PC-9 (cell line): Measurements from ENCODE around the gene HSCB. TPM values are rescaled to one million over a fixed set of nuclear protein-coding genes. Genes with fewer than 3 reads are reported as not detected.

Experiments
- BruUV-seq: library from RNA; stranded (reverse); fragments of 400-500 nt; replicated peaks from 2 replicates; lab custom pipeline; 2021; lab: Mats Ljungman, UMichigan
- CTCF ChIA-PET: fragments of 300-600 bp; sonication (Branson Sonifier 250); formaldehyde crosslinking; loops from one replicate; lab custom pipeline; 2022; ENCODE audit warnings: antibody characterized with exemption; lab: Charles Lee
- POLR2A ChIA-PET: fragments of 300-600 bp; sonication (Branson Sonifier 250); formaldehyde crosslinking; loops from one replicate; lab custom pipeline; 2022; ENCODE audit warnings: antibody characterized with exemption; ENCODE audit not compliant: unreplicated experiment; lab: Charles Lee
- DNase-seq, 2 experiments: peaks; one replicate each; pipeline versions ENCODE4 v3.0.0 to v3.0.0-alpha.2; 2015 to 2022; ENCODE audit warnings: mixed read lengths in 1 of 2
- H2AFZ ChIP-seq: fragments of 200-600 bp; sonication (generic); 2 replicates; pipeline ENCODE4 v1.8.1; 2017; ENCODE audit warnings: antibody characterized with exemption
- H3F3A ChIP-seq: fragments of 200-600 bp; sonication (generic); 2 replicates; pipeline ENCODE4 v1.8.1; 2017; ENCODE audit warnings: antibody characterized with exemption, mild to moderate bottlenecking, low read depth; ENCODE audit not compliant: insufficient read depth
- H3K27ac ChIP-seq: fragments of 200-600 bp; sonication (generic); 2 replicates; pipeline ENCODE4 v1.6.1; 2016; ENCODE audit warnings: mixed run types
- H3K27me3 ChIP-seq: fragments of 200-600 bp; sonication (generic); 2 replicates; pipeline ENCODE4 v1.6.1; 2016; ENCODE audit warnings: low read depth, mixed run types; ENCODE audit not compliant: insufficient read depth
- H3K36me3 ChIP-seq: fragments of 200-600 bp; sonication (generic); 2 replicates; pipeline ENCODE4 v1.6.1; 2016; ENCODE audit warnings: low read depth, mixed run types
- H3K4me1 ChIP-seq: fragments of 200-600 bp; sonication (generic); replicated peaks from 2 replicates; pipeline ENCODE4 v1.6.1; 2016; ENCODE audit warnings: mixed run types; ENCODE audit not compliant: insufficient read depth
- H3K4me2 ChIP-seq: fragments of 200-600 bp; sonication (generic); 2 replicates; pipeline ENCODE4 v1.6.1; 2017; ENCODE audit warnings: mixed run types
- H3K4me3 ChIP-seq: fragments of 200-600 bp; sonication (generic); 2 replicates; pipeline ENCODE4 v1.6.1; 2016; ENCODE audit warnings: mixed run types
- H3K79me2 ChIP-seq: fragments of 200-600 bp; sonication (generic); 2 replicates; pipeline ENCODE4 v1.6.1; 2017; ENCODE audit warnings: low read depth, mixed run types
- H3K9me2 ChIP-seq: fragments of 200-600 bp; sonication (generic); 2 replicates; pipeline ENCODE4 v1.8.1; 2017; ENCODE audit warnings: mild to moderate bottlenecking; ENCODE audit not compliant: insufficient read depth
- H3K9me3 ChIP-seq: fragments of 200-600 bp; sonication (generic); 2 replicates; pipeline ENCODE4 v1.8.1; 2016; ENCODE audit warnings: low read depth; ENCODE audit not compliant: insufficient read depth
- H4K20me1 ChIP-seq: fragments of 200-600 bp; sonication (generic); 2 replicates; pipeline ENCODE4 v1.8.1; 2017; ENCODE audit not compliant: insufficient read depth
- EZH2 ChIP-seq: fragments of 200-600 bp; sonication (generic); IDR thresholded peaks from 2 replicates; pipeline ENCODE4 v1.8.0; 2017; ENCODE audit warnings: antibody characterized with exemption, low read depth
- intact Hi-C: fragments of 100-400 bp; cut with micrococcal nuclease; formaldehyde crosslinking; loops from one replicate; pipeline ENCODE4 v1.10.0; 2022; ENCODE audit not compliant: unreplicated experiment
- total RNA-seq: library from RNA; stranded (reverse); gene quantifications from 2 replicates; pipeline ENCODE4 v1.2.3, GENCODE V29; 2021
- TF ChIP-seq, protein P1 (sequence below): fragments of 200-600 bp; sonication (generic); conservative IDR thresholded peaks from 2 replicates; pipeline ENCODE4 v1.6.1; 2017; ENCODE audit warnings: mixed run types, antibody characterized with exemption, mild to moderate bottlenecking, moderate library complexity

Gene HSCB
- total RNA-seq, 1 experiment from 2014 or later: 8.3 TPM

DNA sequence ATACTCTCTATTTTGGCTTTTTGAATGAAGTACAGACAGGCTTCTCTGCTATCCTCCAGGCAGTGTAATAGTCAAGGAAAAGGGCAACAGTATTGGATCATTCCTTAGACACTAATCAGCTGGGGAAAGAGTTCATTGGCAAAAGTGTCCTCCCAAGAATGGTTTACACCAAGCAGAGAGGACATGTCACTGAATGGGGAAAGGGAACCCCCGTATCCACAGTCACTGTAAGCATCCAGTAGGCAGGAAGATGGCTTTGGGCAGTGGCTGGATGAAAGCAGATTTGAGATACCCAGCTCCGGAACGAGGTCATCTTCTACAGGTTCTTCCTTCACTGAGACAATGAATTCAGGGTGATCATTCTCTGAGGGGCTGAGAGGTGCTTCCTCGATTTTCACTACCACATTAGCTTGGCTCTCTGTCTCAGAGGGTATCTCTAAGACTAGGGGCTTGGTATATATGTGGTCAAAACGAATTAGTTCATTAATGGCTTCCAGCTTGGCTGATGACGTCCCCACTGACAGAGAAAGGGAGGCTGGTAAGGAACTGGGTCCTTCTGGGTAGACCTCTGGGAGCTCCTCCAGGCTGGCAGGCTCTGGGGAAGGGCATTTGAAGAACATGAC, 53.3 kb downstream of the HSCB start:
- intact Hi-C loops: no loop called here
- H3K36me3 ChIP-seq: peaks cover 60% of the 10 kb centered on the region
- H4K20me1 ChIP-seq: peaks cover 56% of the 10 kb centered on the region
- H3K79me2 ChIP-seq: peaks cover 61% of the 10 kb centered on the region
- H2AFZ ChIP-seq: no peak overlapping the region
- peaks cover 22% of the 10 kb centered on the region for H3K4me1 ChIP-seq
- H3K27me3 ChIP-seq: no peaks in the 10 kb centered on the region
- no peak overlapping the region for H3K4me3 ChIP-seq
- CTCF ChIA-PET: no interaction called here
- no TSS peak for BruUV-seq
- peak overlapping the region; percentile 9; the same call in 1 of the 2 replicates for H3K27ac ChIP-seq
- H3K4me2 ChIP-seq: peak overlapping the region; percentile 12; the same call in 1 of the 2 replicates
- POLR2A ChIA-PET: no interaction called here
- peaks cover 93% of the 10 kb centered on the region for H3F3A ChIP-seq
- no peaks in the 10 kb centered on the region for H3K9me2 ChIP-seq
- no peak for DNase-seq
- no peak for TF ChIP-seq EZH2
- TF ChIP-seq, protein P1, sequence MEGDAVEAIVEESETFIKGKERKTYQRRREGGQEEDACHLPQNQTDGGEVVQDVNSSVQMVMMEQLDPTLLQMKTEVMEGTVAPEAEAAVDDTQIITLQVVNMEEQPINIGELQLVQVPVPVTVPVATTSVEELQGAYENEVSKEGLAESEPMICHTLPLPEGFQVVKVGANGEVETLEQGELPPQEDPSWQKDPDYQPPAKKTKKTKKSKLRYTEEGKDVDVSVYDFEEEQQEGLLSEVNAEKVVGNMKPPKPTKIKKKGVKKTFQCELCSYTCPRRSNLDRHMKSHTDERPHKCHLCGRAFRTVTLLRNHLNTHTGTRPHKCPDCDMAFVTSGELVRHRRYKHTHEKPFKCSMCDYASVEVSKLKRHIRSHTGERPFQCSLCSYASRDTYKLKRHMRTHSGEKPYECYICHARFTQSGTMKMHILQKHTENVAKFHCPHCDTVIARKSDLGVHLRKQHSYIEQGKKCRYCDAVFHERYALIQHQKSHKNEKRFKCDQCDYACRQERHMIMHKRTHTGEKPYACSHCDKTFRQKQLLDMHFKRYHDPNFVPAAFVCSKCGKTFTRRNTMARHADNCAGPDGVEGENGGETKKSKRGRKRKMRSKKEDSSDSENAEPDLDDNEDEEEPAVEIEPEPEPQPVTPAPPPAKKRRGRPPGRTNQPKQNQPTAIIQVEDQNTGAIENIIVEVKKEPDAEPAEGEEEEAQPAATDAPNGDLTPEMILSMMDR: no peak
- H3K9me3 ChIP-seq: no peaks in the 10 kb centered on the region

DNA sequence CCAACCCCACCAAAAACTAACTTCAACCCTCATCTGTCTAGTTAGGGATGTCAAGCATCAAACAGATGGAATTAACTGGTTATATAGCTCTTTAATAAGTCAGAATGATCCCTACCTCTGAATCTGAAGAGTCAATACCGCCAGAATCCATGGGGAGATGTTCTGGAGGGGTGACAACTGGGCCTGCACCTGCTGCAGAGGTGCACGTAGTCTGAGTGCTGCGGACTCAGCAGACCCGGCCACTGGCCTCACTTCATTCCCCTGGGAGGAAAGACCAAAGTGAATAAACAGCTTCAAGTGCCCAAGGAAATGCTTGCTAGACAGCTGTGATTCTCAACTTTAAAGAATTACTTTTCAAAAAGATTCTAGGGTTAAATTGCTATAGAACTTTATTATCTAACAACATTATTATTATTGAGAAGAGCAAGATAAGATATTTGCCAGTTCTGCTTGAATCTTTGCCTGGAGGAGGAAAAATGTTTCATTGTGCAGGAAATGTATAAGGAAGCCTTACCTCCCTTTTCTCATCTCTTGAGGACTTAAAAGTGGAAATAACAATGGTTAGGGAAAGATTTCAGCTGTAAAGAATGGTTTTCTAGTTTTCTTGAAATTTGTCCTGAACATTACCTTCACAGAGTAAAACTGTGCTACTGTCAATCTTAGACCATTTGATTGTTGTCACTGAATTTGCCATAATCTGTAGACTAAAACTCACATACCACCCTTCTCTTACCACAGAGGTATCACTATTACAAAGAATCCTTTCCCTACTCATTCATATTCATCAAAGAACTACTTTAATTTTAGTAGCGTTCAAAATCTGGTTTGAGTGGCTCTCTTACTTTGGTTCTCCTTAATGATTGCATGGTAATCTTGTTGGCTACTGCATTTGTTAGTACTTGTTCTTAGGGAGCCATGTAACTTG, 54.4 kb downstream of the HSCB start:
- Histone ChIP-seq H3K79me2 (peaks cover 68% of the 10 kb centered on the region), H3K36me3 (peaks cover 60% of the 10 kb centered on the region)
- POLR2A ChIA-PET: no interaction called here

More for the DNA sequence above, 54.4 kb downstream of the HSCB start:
- H3K27me3 ChIP-seq: no peaks in the 10 kb centered on the region
- H3K27ac ChIP-seq: 0 out of 2 replicates have a peak overlapping the region, but pooled peaks have one; percentile 44
- H3K4me1 ChIP-seq: peaks cover 24% of the 10 kb centered on the region
- 0 out of 2 replicates have a peak overlapping the region, but pooled peaks have one; percentile 13 for H3K4me3 ChIP-seq
- DNase-seq: no peak
- 0 out of 2 replicates have a peak overlapping the region, but pooled peaks have one; percentile 95 for H3K4me2 ChIP-seq
- CTCF ChIA-PET: no interaction called here
- intact Hi-C loops: no loop called here
- no peak overlapping the region for H2AFZ ChIP-seq
- H4K20me1 ChIP-seq: peaks cover 56% of the 10 kb centered on the region
- H3F3A ChIP-seq: peaks cover 84% of the 10 kb centered on the region
- no peaks in the 10 kb centered on the region for H3K9me3 ChIP-seq
- no peak for TF ChIP-seq EZH2
- TF ChIP-seq, protein P1: no peak
- BruUV-seq: no TSS peak
- no peaks in the 10 kb centered on the region for H3K9me2 ChIP-seq
